Fibroblast of lung (primary cell): ENCODE measurements around the gene TCP11L2.

ENCODE experiments used
- CTCF ChIP-seq, 2 donors: IDR thresholded peaks in 1 of 2; conservative IDR thresholded peaks in 1 of 2; 1 replicate in 1 of 2; 2 replicates in 1 of 2; pipeline ENCODE4 v1.5.1; 2011 to 2012; ENCODE audit warnings: low read length in 2 of 2, control low read depth in 1 of 2, inconsistent platforms in 1 of 2, low read depth in 1 of 2, mild to moderate bottlenecking in 1 of 2
- EZH2 ChIP-seq: IDR thresholded peaks from 2 replicates; pipeline ENCODE4 v1.5.1; 2012; ENCODE audit warnings: low read length, control low read depth, mild to moderate bottlenecking; ENCODE audit errors: missing control alignments

GRCh38 chr12:106258226-106258625 lies 44.3 kb upstream of the TCP11L2 start:
- TF ChIP-seq CTCF (conservative IDR thresholded peaks at IDR 0.05 in 1 of 2, IDR thresholded peaks at IDR 0.05 in 1 of 2; ENCODE audit: low read depth in 1 of 2, low read length in 2 of 2) (no peak), EZH2 (no peak)
